ENCODE data around the gene MOV10. TPM values are rescaled to one million over a fixed set of nuclear protein-coding genes. Genes with fewer than 3 reads are reported as not detected.

MOV10 gene
- total and polyA plus RNA-seq, 9 of the 15 experiments (the other 6 are each of a cell fraction or from before 2014, with no cell fraction given), result 16.7 to 105 (median 49.5) TPM

DNA sequence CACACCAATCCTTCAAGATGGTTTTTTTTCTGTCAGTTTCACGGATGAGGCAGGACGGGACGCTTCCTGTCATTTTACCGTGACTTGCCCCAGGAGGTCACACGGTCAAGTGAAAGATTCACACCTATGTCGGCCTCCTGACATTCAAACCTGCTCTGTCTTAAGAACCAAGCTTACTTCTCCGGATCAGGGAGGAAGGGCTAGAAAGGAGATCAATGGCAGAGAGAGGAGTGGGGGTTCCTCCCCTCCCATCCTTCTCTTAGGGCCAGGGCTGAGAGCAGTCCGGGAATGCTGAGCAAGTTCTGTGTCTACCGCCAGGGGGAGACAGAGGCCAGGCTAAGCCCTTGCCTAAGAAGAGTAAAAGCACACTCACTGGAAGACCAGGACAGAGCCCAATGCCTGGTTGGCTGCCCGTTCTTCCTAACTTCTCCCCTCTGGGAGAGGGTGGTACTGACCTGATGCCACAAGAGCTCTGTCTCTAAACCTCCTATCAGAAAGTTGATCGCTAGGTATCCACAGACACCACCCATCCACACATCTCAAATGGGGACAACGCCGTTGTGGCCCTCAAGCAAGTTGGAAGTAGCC lies 41.8 kb downstream of the MOV10 start:
- Histone ChIP-seq H3K4me2 (ENCODE audit: insufficient read depth, low read length) (peak overlapping the region; percentile 92), H4K20me1 (replicated peaks; ENCODE audit: control insufficient read depth, insufficient read depth, low read length) (no peaks in the 10 kb centered on the region), H2AFZ (ENCODE audit: low read depth, low read length) (peak overlapping the region; percentile 90), H3K9me3 (replicated peaks; ENCODE audit: control insufficient read depth, insufficient read depth, low read depth, low read length) (no peaks in the 10 kb centered on the region), H3K27me3 (ENCODE audit: control insufficient read depth in 2 of 2, insufficient read depth in 2 of 2, low read length in 2 of 2) (peaks cover 5 to 20% of the 10 kb centered on the region in 2 experiments; a peak in 4 of 5 replicates), H3K36me3 (ENCODE audit: control insufficient read depth, insufficient read depth, low read length) (no peaks in the 10 kb centered on the region), H3K4me3 (peak overlapping the region; percentile 59), H3K79me2 (ENCODE audit: control insufficient read depth, insufficient read depth, low read length) (no peaks in the 10 kb centered on the region), H3K27ac (ENCODE audit: extremely low read depth, low read depth, low read length) (no peak overlapping the region), H3K9me1 (ENCODE audit: control insufficient read depth, insufficient read depth, low read length) (no peaks in the 10 kb centered on the region), H3K9ac (ENCODE audit: insufficient read depth in 1 of 2, low read depth in 2 of 2, low read length in 2 of 2) (no peak overlapping the region), H3K4me1 (replicated peaks in 1 of 2; ENCODE audit: control insufficient read depth in 2 of 2, insufficient read depth in 2 of 2, low read length in 2 of 2) (peaks cover 17 to 37% of the 10 kb centered on the region in 2 experiments; a peak in 4 of 5 replicates)
- FAIRE-seq (peak; percentile 98), ATAC-seq (peak; percentile 84), DNase-seq (ENCODE audit: extremely low read depth in 1 of 4, low spot score in 3 of 4) (peak; percentile 83 to 94 (median 85))
- 16% methylated on average over 13 of the region's 13 CpGs for WGBS (ENCODE audit: insufficient coverage, low coverage, missing lambda C conversion rate)
- in situ Hi-C loops (cut with MboI), result loop anchor here (5.0 kb wide), 2 partner anchors 91 to 326 kb away; no protein-coding TSS in a partner anchor
- ChIA-PET CTCF (ENCODE audit: low intra/inter-chr PET ratio) (interaction anchor here (0.9 to 5.1 kb wide), 5 partner anchors 88 to 961 kb away, joined by 3 to 109 read pairs (median 7); partner anchors contain the start of gene LRIG2), POLR2A (interaction anchor here (0.6 to 1.9 kb wide), 6 partner anchors 12 to 356 kb away, joined by 3 to 15 read pairs (median 4); partner anchors contain the start of gene LRIG2)
- intact Hi-C loops (cut with micrococcal nuclease), result loop anchor here (1.0 to 10.0 kb wide), 7 partner anchors 90 to 961 kb away; partner anchors contain the start of gene SLC16A1
- no TSS peak for BruUV-seq (replicated peaks)
- peak; percentile 61 for TF ChIP-seq RBM39 (optimal IDR thresholded peaks at IDR 0.05; ENCODE audit: low read depth, low read length)
- TF ChIP-seq ARNT (IDR thresholded peaks at IDR 0.05), result 0 out of 4 replicates have a peak, but pooled peaks of 1 of the 2 experiments have one; percentile 39
- 0 out of 2 replicates have a peak, but pooled peaks have one; percentile 40 for TF ChIP-seq ZSCAN32 (CRISPR knock-in tag; IDR thresholded peaks at IDR 0.05)
- no peak for TF ChIP-seq ETV6 (IDR thresholded peaks at IDR 0.05; ENCODE audit: borderline replicate concordance in 1 of 2, low read depth in 2 of 2, low read length in 1 of 2)
- TF ChIP-seq ETV6 (CRISPR knock-in tag; IDR thresholded peaks at IDR 0.05; ENCODE audit: borderline replicate concordance), result no peak
- peak; percentile 70 to 94; a peak in 3 of 4 replicates for TF ChIP-seq TEAD1 (CRISPR knock-in tag; IDR thresholded peaks at IDR 0.05)
- peak; percentile 23 for TF ChIP-seq TBP (optimal IDR thresholded peaks at IDR 0.05; ENCODE audit: low read depth, low read length)
- no peak for TF ChIP-seq ZNF140 (CRISPR knock-in tag; IDR thresholded peaks at IDR 0.05)
- TF ChIP-seq, protein P1, sequence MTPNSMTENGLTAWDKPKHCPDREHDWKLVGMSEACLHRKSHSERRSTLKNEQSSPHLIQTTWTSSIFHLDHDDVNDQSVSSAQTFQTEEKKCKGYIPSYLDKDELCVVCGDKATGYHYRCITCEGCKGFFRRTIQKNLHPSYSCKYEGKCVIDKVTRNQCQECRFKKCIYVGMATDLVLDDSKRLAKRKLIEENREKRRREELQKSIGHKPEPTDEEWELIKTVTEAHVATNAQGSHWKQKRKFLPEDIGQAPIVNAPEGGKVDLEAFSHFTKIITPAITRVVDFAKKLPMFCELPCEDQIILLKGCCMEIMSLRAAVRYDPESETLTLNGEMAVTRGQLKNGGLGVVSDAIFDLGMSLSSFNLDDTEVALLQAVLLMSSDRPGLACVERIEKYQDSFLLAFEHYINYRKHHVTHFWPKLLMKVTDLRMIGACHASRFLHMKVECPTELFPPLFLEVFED (CRISPR knock-in tag; conservative IDR thresholded peaks at IDR 0.05), result 0 out of 2 replicates have a peak, but pooled peaks have one; percentile 70
- TF ChIP-seq ATF7 (IDR thresholded peaks at IDR 0.05), result peak; percentile 28
- TF ChIP-seq NR2F6 (CRISPR knock-in tag; IDR thresholded peaks at IDR 0.05), result no peak
- TF ChIP-seq, protein P2, sequence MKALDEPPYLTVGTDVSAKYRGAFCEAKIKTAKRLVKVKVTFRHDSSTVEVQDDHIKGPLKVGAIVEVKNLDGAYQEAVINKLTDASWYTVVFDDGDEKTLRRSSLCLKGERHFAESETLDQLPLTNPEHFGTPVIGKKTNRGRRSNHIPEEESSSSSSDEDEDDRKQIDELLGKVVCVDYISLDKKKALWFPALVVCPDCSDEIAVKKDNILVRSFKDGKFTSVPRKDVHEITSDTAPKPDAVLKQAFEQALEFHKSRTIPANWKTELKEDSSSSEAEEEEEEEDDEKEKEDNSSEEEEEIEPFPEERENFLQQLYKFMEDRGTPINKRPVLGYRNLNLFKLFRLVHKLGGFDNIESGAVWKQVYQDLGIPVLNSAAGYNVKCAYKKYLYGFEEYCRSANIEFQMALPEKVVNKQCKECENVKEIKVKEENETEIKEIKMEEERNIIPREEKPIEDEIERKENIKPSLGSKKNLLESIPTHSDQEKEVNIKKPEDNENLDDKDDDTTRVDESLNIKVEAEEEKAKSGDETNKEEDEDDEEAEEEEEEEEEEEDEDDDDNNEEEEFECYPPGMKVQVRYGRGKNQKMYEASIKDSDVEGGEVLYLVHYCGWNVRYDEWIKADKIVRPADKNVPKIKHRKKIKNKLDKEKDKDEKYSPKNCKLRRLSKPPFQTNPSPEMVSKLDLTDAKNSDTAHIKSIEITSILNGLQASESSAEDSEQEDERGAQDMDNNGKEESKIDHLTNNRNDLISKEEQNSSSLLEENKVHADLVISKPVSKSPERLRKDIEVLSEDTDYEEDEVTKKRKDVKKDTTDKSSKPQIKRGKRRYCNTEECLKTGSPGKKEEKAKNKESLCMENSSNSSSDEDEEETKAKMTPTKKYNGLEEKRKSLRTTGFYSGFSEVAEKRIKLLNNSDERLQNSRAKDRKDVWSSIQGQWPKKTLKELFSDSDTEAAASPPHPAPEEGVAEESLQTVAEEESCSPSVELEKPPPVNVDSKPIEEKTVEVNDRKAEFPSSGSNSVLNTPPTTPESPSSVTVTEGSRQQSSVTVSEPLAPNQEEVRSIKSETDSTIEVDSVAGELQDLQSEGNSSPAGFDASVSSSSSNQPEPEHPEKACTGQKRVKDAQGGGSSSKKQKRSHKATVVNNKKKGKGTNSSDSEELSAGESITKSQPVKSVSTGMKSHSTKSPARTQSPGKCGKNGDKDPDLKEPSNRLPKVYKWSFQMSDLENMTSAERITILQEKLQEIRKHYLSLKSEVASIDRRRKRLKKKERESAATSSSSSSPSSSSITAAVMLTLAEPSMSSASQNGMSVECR (CRISPR knock-in tag; IDR thresholded peaks at IDR 0.05), result peak; percentile 44; the same call in 1 of the 2 replicates
- no peak for TF ChIP-seq SIRT6 (IDR thresholded peaks at IDR 0.05; ENCODE audit: low read depth, low read length)
- no peak for TF ChIP-seq ZKSCAN1 (IDR thresholded peaks at IDR 0.05; ENCODE audit: low read depth, low read length)
